Smooth muscle cell (in vitro differentiated cells): ENCODE results near the gene ULK3. TPM values are rescaled to one million over a fixed set of nuclear protein-coding genes. Genes with fewer than 3 reads are reported as not detected.

Experiments used
- DNase-seq: peaks from one replicate; lab custom pipeline; 2025; ENCODE audit not compliant: unreplicated experiment; lab: John Stamatoyannopoulos, UW
- H2AFZ ChIP-seq: fragments of 200-600 bp; sonication (generic); 2 replicates; pipeline ENCODE4 v1.6.0; 2016; ENCODE audit warnings: antibody characterized with exemption, low read depth, mild to moderate bottlenecking
- H3F3A ChIP-seq: fragments of 200-600 bp; sonication (generic); 2 replicates; pipeline ENCODE4 v1.6.0; 2017; ENCODE audit warnings: antibody characterized with exemption, low read depth
- H3K27ac ChIP-seq: fragments of 200-600 bp; sonication (generic); 2 replicates; pipeline ENCODE4 v1.5.1; 2016; ENCODE audit warnings: low read depth, mild to moderate bottlenecking
- H3K27me3 ChIP-seq: fragments of 200-600 bp; sonication (generic); 2 replicates; pipeline ENCODE4 v1.6.1; 2016; ENCODE audit warnings: low read depth, mild to moderate bottlenecking
- H3K36me3 ChIP-seq: fragments of 200-600 bp; sonication (generic); 2 replicates; pipeline ENCODE4 v1.5.1; 2016; ENCODE audit warnings: low read depth
- H3K4me1 ChIP-seq: fragments of 200-600 bp; sonication (generic); 2 replicates; pipeline ENCODE4 v1.5.1; 2016; ENCODE audit warnings: low read depth
- H3K4me2 ChIP-seq: fragments of 200-600 bp; sonication (generic); 2 replicates; pipeline ENCODE4 v1.6.0; 2016; ENCODE audit warnings: mild to moderate bottlenecking
- H3K4me3 ChIP-seq: fragments of 200-600 bp; sonication (generic); 2 replicates; pipeline ENCODE4 v1.5.1; 2016; ENCODE audit warnings: mild to moderate bottlenecking
- H3K79me2 ChIP-seq: fragments of 200-600 bp; sonication (generic); 2 replicates; pipeline ENCODE4 v1.6.0; 2016; ENCODE audit warnings: low read depth, mild to moderate bottlenecking
- H3K9ac ChIP-seq: fragments of 200-600 bp; sonication (generic); 2 replicates; pipeline ENCODE4 v1.6.0; 2016; ENCODE audit warnings: low read depth
- H3K9me3 ChIP-seq: fragments of 200-600 bp; sonication (generic); replicated peaks from 2 replicates; pipeline ENCODE4 v1.5.1; 2016; ENCODE audit warnings: low read depth
- H4K20me1 ChIP-seq: fragments of 200-600 bp; sonication (generic); 2 replicates; pipeline ENCODE4 v1.6.0; 2016; ENCODE audit warnings: low read depth
- CTCF ChIP-seq: fragments of 200-600 bp; sonication (generic); IDR thresholded peaks from 2 replicates; pipeline ENCODE4 v1.5.1; 2017; ENCODE audit warnings: borderline replicate concordance, mild to moderate bottlenecking, antibody characterized with exemption; ENCODE audit not compliant: insufficient read depth, poor library complexity, severe bottlenecking
- WGBS: methylation state at CpG from one replicate; pipeline ENCODE4 v1.1.7; 2016; ENCODE audit warnings: low lambda C conversion rate; 5-methylcytosine and 5-hydroxymethylcytosine counted together
- polyA plus RNA-seq: library from polyadenylated mRNA; unstranded; fragments of >200 nt; fragmentation: Nextera tagmentation; extraction: Ambion mirVana; gene quantifications from 2 replicates; pipeline ENCODE4 v1.2.1, GENCODE V29; 2016
- total RNA-seq: library from RNA; depleted of rRNA; stranded (reverse); fragments of >200 nt; gene quantifications from 2 replicates; pipeline ENCODE4 v1.2.3, GENCODE V29; 2014

ULK3 gene
- total and polyA plus RNA-seq, 2 experiments from 2014 or later = 14.2 to 20.8 TPM

DNA sequence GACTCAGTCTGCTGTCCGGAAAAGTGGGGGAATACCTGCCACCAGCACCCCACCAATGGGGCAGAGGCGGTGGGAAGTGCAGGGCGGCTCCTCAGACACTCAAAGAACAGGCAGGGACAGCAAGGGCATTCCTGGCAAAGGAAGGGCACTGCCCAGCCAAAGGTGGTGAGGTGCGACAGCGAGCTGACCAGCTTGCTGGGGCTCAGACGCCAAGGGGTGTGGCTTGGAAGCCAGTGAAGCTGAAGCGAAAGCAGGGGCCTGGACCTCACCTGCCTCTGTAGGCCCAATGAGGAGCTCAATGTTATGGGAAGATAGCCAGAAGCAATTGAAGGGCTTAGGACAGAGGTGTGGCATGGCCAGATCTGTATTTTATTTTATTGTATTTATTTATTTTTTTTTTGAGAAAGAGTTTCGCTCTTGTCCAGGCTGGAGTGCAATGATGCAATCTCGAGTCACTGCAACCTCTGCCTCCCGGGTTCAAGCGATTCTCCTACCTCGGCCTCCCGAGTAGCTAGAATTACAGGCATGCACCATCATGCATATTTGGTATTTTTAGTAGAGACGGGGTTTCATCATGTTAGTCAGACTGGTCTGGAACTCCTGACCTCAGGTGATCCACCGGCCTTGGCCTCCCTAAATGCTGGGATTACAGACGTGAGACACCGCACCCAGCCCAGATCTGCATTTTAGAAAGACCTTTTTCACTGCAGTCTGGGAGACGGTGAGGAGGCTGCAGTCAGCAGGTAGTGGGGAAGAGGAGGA lies 34.7 kb downstream of the ULK3 start:
- WGBS = 88% methylated on average over 18 of the region's 18 CpGs
- Histone ChIP-seq H3K4me2 (no peak overlapping the region), H3K4me3 (no peak overlapping the region), H3K79me2 (no peaks in the 10 kb centered on the region), H3K4me1 (no peaks in the 10 kb centered on the region), H3K27ac (no peak overlapping the region), H3K9me3 (no peaks in the 10 kb centered on the region), H3F3A (no peaks in the 10 kb centered on the region), H2AFZ (no peak overlapping the region), H3K36me3 (no peaks in the 10 kb centered on the region), H4K20me1 (no peaks in the 10 kb centered on the region), H3K27me3 (no peaks in the 10 kb centered on the region), H3K9ac (no peak overlapping the region)
- TF ChIP-seq CTCF = no peak
- no peak for DNase-seq

DNA sequence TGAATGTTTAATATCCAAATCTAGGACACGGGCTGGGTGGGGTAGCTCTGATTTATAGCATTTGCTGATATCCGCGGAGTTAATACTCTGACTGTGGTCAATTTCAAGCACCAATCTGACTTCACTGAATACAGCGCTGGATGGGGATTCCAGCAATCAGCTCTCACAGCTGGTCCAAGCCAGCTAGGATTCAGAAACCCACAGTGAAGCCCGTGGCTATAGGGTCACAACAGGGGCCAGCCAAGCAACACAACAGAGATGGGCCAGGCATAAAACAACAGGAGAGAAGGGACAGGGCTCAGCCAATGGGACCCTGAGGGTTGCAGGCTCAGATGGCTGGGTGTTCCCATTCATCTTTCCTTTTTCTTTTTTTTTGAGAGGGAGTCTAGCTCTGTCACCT lies 35.7 kb downstream of the ULK3 start:
- no peak for DNase-seq
- Histone ChIP-seq H3K4me2 (no peak overlapping the region), H3K36me3 (no peaks in the 10 kb centered on the region), H3K4me3 (no peak overlapping the region), H2AFZ (no peak overlapping the region), H3F3A (no peaks in the 10 kb centered on the region), H3K27me3 (no peaks in the 10 kb centered on the region), H3K9ac (no peak overlapping the region), H4K20me1 (no peaks in the 10 kb centered on the region), H3K9me3 (no peaks in the 10 kb centered on the region), H3K4me1 (no peaks in the 10 kb centered on the region), H3K27ac (no peak overlapping the region), H3K79me2 (no peaks in the 10 kb centered on the region)
- no peak for TF ChIP-seq CTCF
- 86% methylated on average over 5 of the region's 5 CpGs for WGBS

GRCh38 chr15:74804935-74805334 lies 38.0 kb downstream of the ULK3 start:
- no peak overlapping the region for H3K9ac ChIP-seq
- H3K4me1 ChIP-seq = no peaks in the 10 kb centered on the region
- no peak overlapping the region for H3K4me2 ChIP-seq
- no peak overlapping the region for H3K27ac ChIP-seq
- H2AFZ ChIP-seq = no peak overlapping the region
- H3K79me2 ChIP-seq = no peaks in the 10 kb centered on the region
- no peaks in the 10 kb centered on the region for H3K9me3 ChIP-seq
- H3K4me3 ChIP-seq = no peak overlapping the region
- peaks cover 5% of the 10 kb centered on the region for H4K20me1 ChIP-seq
- H3K36me3 ChIP-seq = no peaks in the 10 kb centered on the region
- no peak for TF ChIP-seq CTCF
- H3K27me3 ChIP-seq = no peaks in the 10 kb centered on the region
- DNase-seq = no peak
- 94% methylated on average over 6 of the region's 6 CpGs for WGBS
- H3F3A ChIP-seq = no peaks in the 10 kb centered on the region
